ENCODE measurements around the gene CORO2A.
"Not testable (repeated sequence)": the region's sequence is repeated elsewhere in the genome, so short reads cannot be mapped to it uniquely, and the experiment has no call there.

The CORO2A gene

DNA sequence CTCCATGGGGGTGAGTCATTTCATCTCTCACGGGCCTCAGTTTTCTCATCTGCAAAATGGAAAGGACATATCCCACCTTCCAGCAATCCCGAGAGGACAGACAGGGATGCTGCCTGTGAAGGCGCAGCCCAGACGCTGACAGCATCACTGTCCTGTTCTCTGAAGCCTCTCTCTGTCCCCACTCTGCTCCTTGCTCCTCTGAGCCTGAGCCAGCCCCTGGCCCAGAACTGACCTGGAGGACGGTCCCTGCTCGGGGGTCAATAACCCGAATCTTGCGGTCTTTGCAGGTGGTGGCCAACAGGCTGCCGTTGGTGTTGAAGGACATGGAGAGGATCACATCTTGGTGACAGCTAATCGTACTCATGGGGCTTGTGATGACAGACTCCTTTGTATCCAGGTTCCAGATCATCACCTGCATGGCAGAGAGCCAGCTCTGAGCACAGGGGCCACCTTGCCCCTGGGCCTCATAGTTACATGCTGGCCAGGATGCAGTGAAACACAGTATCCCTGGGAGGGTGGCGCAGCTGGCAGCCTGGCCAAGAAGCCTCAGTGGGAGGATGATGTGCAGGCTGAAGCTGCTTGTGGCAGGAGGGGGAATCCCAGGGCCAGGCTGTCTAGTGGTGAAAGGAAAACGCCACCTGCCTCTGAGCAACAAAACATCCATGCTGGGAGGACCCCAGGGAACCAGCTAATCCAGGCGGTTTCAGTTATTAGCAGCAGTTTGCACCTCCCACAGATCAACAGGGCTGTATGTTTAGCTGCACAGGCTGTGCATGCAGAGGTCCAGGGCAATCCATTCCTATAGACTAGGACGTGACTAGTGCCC is 59.4 kb downstream of the CORO2A start:
- Histone ChIP-seq H3K27me3 (ENCODE audit: insufficient read depth, low read length) (no peaks in the 10 kb centered on the region), H3K4me1 (ENCODE audit: insufficient read depth, low read length) (no peaks in the 10 kb centered on the region; the same call in 1 of the 2 replicates), H3K9me3 (ENCODE audit: insufficient read depth, low read depth, low read length) (no peaks in the 10 kb centered on the region), H3K27ac (ENCODE audit: low read length) (no peak overlapping the region), H3K9ac (ENCODE audit: low read depth, low read length) (no peak overlapping the region), H3K36me3 (ENCODE audit: insufficient read depth, low read depth, low read length) (peaks cover 10% of the 10 kb centered on the region), H3K4me3 (ENCODE audit: low read length) (no peak overlapping the region)

DNA sequence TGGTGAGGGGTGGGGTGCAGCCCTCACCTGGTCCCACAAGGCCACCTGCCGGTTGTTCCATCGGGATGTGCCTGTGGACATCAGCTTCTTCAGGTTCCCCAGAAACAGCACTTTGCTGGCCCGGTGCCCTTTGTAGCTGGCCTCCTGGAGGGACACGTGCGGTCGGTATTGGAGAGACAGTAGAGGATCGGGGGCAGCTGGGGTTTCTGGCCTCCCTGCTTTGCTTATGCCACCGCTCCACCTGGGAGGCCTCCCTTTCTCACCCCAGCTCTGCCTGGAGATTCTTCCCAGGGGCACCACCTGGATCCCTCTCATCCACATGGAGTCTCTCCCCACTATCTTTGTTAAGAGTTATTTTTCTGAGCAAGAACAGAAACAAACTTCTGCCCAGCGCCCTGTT is 60.3 kb downstream of the CORO2A start:
- no peaks in the 10 kb centered on the region for H3K9me3 ChIP-seq (ENCODE audit: insufficient read depth, low read depth, low read length)
- H3K4me3 ChIP-seq (ENCODE audit: low read length), result no peak overlapping the region
- no peaks in the 10 kb centered on the region; the same call in 1 of the 2 replicates for H3K4me1 ChIP-seq (ENCODE audit: insufficient read depth, low read length)
- peaks cover 11% of the 10 kb centered on the region for H3K36me3 ChIP-seq (ENCODE audit: insufficient read depth, low read depth, low read length)
- no peak overlapping the region for H3K9ac ChIP-seq (ENCODE audit: low read depth, low read length)
- no peak overlapping the region for H3K27ac ChIP-seq (ENCODE audit: low read length)
- H3K27me3 ChIP-seq (ENCODE audit: insufficient read depth, low read length), result no peaks in the 10 kb centered on the region

DNA sequence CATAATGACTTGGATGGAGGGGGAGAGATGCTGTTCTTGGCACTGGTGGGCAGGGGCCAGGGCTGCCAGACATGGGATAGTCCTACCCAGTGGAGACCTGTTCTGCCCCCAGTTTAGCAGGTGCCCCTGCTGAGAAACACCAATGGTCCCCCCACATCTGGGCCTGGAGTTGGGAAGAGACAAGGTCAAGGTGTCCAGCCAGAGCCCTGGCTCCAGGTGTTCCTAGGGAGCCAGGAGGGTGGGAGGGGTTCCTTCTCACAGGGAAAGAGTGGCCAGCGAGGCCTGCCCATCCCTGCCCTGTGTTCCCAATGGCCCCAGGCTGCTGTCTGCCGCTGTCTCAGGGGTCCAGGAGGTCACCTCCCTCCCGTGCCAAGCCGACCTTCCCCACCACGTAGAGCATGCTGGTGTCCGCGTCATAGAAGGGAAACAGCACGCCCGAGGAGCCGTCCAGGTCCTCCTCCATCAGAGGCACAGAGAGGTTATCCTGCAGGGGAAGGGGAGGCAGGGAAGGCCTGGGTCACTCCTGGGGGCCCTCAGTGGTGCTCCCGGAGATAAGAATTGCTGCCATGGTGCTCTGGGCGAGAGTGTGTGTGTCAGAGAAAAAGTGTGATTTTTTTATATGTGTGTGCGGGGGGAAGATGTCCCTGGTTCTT is 61.7 kb downstream of the CORO2A start:
- Histone ChIP-seq H3K27ac (ENCODE audit: low read length) (no peak overlapping the region), H3K27me3 (ENCODE audit: insufficient read depth, low read length) (no peaks in the 10 kb centered on the region), H3K9me3 (ENCODE audit: insufficient read depth, low read depth, low read length) (no peaks in the 10 kb centered on the region), H3K9ac (ENCODE audit: low read depth, low read length) (no peak overlapping the region), H3K4me3 (ENCODE audit: low read length) (no peak overlapping the region), H3K36me3 (ENCODE audit: insufficient read depth, low read depth, low read length) (peaks cover 16% of the 10 kb centered on the region), H3K4me1 (ENCODE audit: insufficient read depth, low read length) (no peaks in the 10 kb centered on the region; the same call in 1 of the 2 replicates)

DNA sequence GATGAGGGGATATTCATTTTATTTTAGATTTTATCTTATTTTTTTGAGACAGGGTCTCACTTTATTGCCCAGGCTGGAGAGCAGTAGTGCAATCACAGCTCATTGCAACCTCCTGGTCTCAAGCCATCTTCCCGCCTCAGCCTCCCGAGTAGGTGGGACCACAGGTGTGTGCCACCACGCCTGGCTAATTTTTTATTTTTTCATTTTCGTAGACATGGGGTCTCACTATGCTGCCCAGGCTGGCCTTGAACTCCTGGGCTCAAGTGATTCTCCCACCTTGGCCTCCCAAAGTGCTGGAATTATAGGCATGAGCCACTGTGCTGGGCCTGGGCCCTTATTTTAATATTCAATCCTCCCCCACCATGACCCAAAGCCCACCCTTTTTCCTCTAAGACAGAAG is 62.4 kb downstream of the CORO2A start:
- peaks cover 14% of the 10 kb centered on the region; the same call in 1 of the 2 replicates for H3K36me3 ChIP-seq (ENCODE audit: insufficient read depth, low read depth, low read length)
- H3K4me1 ChIP-seq (ENCODE audit: insufficient read depth, low read length); H3K27ac ChIP-seq (ENCODE audit: low read length); H3K4me3 ChIP-seq (ENCODE audit: low read length); H3K9ac ChIP-seq (ENCODE audit: low read depth, low read length); H3K9me3 ChIP-seq (ENCODE audit: insufficient read depth, low read depth, low read length); H3K27me3 ChIP-seq (ENCODE audit: insufficient read depth, low read length): not testable (repeated sequence)

DNA sequence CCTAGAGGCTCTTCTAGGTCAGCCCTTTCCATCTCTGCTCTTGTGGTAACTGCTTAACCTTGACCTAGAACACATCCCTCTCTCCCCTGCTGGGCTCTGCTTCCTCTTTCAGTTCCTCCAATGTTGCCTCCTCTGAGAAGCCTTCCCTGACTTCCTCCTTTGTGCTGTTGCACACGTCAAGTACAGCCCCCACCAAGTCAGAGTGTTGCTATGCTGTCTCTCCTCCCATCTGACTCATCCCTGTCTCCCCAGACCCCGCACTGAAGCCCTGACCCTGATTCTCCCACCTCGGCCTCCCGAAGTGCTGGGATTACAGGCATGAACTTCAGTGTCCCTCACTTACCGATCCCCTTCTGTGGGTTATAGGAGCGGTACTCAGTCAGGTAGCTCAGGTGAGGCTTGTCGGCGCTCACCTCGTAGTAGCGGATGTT is 63.0 kb downstream of the CORO2A start:
- peaks cover 19% of the 10 kb centered on the region; the same call in 1 of the 2 replicates for H3K36me3 ChIP-seq (ENCODE audit: insufficient read depth, low read depth, low read length)
- no peak overlapping the region for H3K4me3 ChIP-seq (ENCODE audit: low read length)
- no peak overlapping the region for H3K27ac ChIP-seq (ENCODE audit: low read length)
- no peak overlapping the region for H3K9ac ChIP-seq (ENCODE audit: low read depth, low read length)
- H3K4me1 ChIP-seq (ENCODE audit: insufficient read depth, low read length), result no peaks in the 10 kb centered on the region; the same call in 1 of the 2 replicates
- no peaks in the 10 kb centered on the region for H3K9me3 ChIP-seq (ENCODE audit: insufficient read depth, low read depth, low read length)
- no peaks in the 10 kb centered on the region for H3K27me3 ChIP-seq (ENCODE audit: insufficient read depth, low read length)

DNA sequence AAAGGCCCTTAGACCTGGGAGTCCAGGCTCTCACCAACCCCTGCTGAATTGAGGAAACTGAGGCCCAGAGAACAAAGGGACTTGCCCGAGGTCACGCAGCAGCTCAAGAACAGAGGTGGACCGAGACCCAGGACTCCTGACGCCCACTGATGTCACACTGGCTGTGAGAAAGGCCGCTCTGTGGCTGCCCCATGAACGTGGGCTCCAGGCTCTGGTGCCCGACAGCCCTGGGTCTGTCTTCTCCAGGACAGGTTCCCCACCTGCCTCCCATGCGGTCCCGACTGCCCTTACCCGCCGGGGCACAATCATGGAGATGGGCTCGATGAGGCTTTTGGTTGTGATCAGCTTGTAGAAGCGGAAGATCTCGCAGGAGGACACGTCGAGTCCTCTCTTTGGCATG is 64.1 kb downstream of the CORO2A start:
- H3K9me3 ChIP-seq (ENCODE audit: insufficient read depth, low read depth, low read length), result no peaks in the 10 kb centered on the region
- no peak overlapping the region for H3K4me3 ChIP-seq (ENCODE audit: low read length)
- H3K9ac ChIP-seq (ENCODE audit: low read depth, low read length), result no peak overlapping the region
- H3K4me1 ChIP-seq (ENCODE audit: insufficient read depth, low read length), result no peaks in the 10 kb centered on the region; the same call in 1 of the 2 replicates
- H3K27me3 ChIP-seq (ENCODE audit: insufficient read depth, low read length), result no peaks in the 10 kb centered on the region
- H3K36me3 ChIP-seq (ENCODE audit: insufficient read depth, low read depth, low read length), result peaks cover 19% of the 10 kb centered on the region; the same call in 1 of the 2 replicates
- H3K27ac ChIP-seq (ENCODE audit: low read length), result no peak overlapping the region

DNA sequence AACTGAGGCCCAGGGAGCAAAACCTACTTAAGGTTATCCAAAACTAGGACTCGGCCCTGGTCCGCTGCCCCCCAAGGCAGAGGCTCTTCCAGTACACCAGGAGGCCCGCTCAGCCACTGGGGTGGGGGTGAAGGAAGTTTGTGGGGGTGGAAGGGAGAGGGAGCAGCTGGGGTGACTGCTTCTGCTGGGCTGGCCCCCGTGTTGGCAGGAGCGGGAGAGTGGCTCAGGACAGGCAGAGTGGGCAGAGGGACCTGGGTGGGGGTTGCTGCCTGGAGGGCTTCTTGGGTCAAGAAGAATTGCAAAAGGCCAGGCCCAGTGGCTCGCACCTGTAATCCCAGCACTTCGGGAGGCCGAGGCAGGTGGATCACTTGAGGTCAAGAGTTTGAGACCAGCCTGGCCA is 65.2 kb downstream of the CORO2A start:
- Histone ChIP-seq H3K4me1 (ENCODE audit: insufficient read depth, low read length) (no peaks in the 10 kb centered on the region), H3K9me3 (ENCODE audit: insufficient read depth, low read depth, low read length) (no peaks in the 10 kb centered on the region), H3K4me3 (ENCODE audit: low read length) (no peak overlapping the region), H3K9ac (ENCODE audit: low read depth, low read length) (no peak overlapping the region), H3K27ac (ENCODE audit: low read length) (no peak overlapping the region), H3K27me3 (ENCODE audit: insufficient read depth, low read length) (no peaks in the 10 kb centered on the region), H3K36me3 (ENCODE audit: insufficient read depth, low read depth, low read length) (peaks cover 19% of the 10 kb centered on the region; the same call in 1 of the 2 replicates)

DNA sequence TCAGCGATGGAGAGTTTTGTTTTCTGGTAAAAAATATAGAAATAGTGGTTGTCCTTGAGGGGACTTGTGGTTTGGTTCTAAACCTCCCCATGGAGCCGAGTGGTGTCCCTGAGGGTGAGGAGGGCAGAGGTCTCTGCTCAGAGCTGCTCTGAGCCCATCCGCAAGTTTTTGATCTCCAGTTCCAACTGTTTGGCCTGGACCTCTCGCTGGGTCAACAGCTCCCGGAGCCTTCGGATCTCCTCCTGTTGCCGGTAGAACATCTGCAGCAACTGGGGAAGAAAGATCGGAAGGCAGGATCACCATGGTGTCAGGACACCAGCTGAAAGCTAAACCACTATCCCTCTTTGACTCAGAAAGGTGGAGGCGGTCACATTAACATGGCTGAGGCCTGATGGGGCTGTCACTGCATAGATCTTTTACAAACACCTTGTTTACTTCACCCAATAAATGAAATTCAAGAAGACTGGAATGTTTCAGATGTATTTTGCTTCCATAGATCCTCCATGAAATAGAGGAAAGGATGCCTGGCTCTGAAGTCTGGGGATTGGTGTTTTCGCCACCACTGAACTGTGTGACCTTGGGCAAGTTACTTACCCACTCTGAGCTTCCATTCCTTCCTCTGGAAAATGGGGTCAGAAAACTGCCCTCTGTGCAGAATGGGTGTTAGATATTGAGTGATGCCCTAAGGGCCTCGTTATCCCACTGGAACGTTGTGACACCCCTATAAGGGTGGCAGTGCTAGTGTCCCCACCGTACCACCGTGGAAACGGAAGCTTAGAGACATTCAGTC is 67.6 kb downstream of the CORO2A start:
- Histone ChIP-seq H3K4me1 (ENCODE audit: insufficient read depth, low read length) (no peaks in the 10 kb centered on the region), H3K9ac (ENCODE audit: low read depth, low read length) (no peak overlapping the region), H3K27ac (ENCODE audit: low read length) (no peak overlapping the region), H3K36me3 (ENCODE audit: insufficient read depth, low read depth, low read length) (peaks cover 19% of the 10 kb centered on the region; the same call in 1 of the 2 replicates), H3K4me3 (ENCODE audit: low read length) (no peak overlapping the region), H3K27me3 (ENCODE audit: insufficient read depth, low read length) (no peaks in the 10 kb centered on the region), H3K9me3 (ENCODE audit: insufficient read depth, low read depth, low read length) (no peaks in the 10 kb centered on the region)

DNA sequence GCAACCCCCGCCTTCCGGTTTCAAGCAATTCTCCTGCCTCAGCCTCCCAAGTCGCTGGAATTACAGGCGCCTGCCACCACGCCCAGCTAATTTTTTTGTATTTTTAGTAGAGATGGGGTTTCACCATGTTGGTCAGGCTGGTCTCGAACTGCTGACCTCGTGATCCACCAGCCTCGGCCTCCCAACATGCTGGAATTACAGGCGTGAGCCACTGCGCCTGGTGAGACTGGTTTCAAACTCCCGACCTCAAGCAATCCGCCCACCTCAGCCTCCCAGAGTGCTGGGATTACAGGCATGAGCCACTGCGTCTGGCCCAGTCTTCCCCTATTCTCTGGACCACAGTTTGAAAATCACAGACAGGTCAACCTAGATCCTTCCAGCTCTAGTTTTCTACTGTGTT is 68.3 kb downstream of the CORO2A start:
- not testable (repeated sequence) for H3K4me1 ChIP-seq (ENCODE audit: insufficient read depth, low read length)

DNA sequence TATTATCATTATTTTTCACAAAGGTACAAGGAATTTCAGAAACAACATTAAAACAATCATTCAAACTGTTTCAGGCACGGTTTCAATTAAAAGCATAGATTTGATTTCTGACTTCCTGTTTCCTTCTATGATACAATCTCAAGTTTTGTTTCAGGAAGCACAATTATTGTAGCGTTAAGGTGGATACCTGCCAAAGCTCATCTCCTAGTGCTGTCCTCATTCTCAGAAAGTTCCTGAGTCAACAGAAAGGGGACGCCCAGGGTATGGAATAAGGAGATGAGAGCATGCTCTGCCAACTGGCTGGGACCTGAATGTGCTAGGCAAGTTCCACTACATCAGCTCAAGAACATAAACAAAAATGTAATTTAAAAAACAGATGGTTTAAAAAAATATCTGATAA is 71.4 kb downstream of the CORO2A start:
- no peak overlapping the region for H3K4me3 ChIP-seq (ENCODE audit: low read length)
- 0 out of 2 replicates have a peak, but pooled peaks cover 4% of the 10 kb centered on the region for H3K36me3 ChIP-seq (ENCODE audit: insufficient read depth, low read depth, low read length)
- no peak overlapping the region for H3K9ac ChIP-seq (ENCODE audit: low read depth, low read length)
- H3K27ac ChIP-seq (ENCODE audit: low read length), result no peak overlapping the region
- H3K4me1 ChIP-seq (ENCODE audit: insufficient read depth, low read length), result no peaks in the 10 kb centered on the region
- H3K9me3 ChIP-seq (ENCODE audit: insufficient read depth, low read depth, low read length), result no peaks in the 10 kb centered on the region
- no peaks in the 10 kb centered on the region for H3K27me3 ChIP-seq (ENCODE audit: insufficient read depth, low read length)

More for the DNA sequence above, 68.3 kb downstream of the CORO2A start:
- not testable (repeated sequence) for H3K27me3 ChIP-seq (ENCODE audit: insufficient read depth, low read length); H3K27ac ChIP-seq (ENCODE audit: low read length); H3K9ac ChIP-seq (ENCODE audit: low read depth, low read length); H3K4me3 ChIP-seq (ENCODE audit: low read length); H3K9me3 ChIP-seq (ENCODE audit: insufficient read depth, low read depth, low read length)
- H3K36me3 ChIP-seq (ENCODE audit: insufficient read depth, low read depth, low read length), result peaks cover 19% of the 10 kb centered on the region; the same call in 1 of the 2 replicates

DNA sequence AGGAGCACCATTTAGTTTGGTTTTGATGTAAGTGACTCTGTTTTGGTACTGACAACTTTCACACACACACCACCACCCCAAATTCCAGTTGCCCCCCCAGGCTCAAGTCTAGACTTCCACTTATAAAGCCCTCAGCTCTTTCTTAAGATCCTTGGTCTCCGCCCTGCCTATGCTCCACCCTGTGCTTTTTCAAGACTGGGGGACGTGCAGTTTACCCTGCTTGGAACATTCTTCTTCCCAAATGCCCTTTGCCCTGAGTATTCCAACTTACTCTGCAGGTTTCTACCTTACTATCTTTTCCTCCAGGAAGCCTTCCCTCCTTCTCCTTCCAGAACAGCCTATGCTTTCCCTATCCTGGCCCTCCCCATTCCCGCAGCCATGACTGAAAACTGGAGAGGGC is 72.0 kb downstream of the CORO2A start:
- H3K9ac ChIP-seq (ENCODE audit: low read depth, low read length), result no peak overlapping the region

More for the DNA sequence above, 72.0 kb downstream of the CORO2A start:
- H3K4me1 ChIP-seq (ENCODE audit: insufficient read depth, low read length), result no peaks in the 10 kb centered on the region
- no peak overlapping the region for H3K27ac ChIP-seq (ENCODE audit: low read length)
- no peak overlapping the region for H3K4me3 ChIP-seq (ENCODE audit: low read length)
- 0 out of 2 replicates have a peak, but pooled peaks cover 4% of the 10 kb centered on the region for H3K36me3 ChIP-seq (ENCODE audit: insufficient read depth, low read depth, low read length)
- no peaks in the 10 kb centered on the region for H3K27me3 ChIP-seq (ENCODE audit: insufficient read depth, low read length)
- H3K9me3 ChIP-seq (ENCODE audit: insufficient read depth, low read depth, low read length), result no peaks in the 10 kb centered on the region

All from iPS-20b (cell line).